Lower leg skin (tissue), 4 donors: ENCODE results near the gene PPP1R7. TPM values are rescaled to one million over a fixed set of nuclear protein-coding genes. Genes with fewer than 3 reads are reported as not detected.

Experiments
- DNase-seq, 2 donors: peaks; one replicate each; pipeline ENCODE4 v3.0.0-alpha.2; 2019; ENCODE audit warnings: low spot score in 2 of 2
- H3K4me3 ChIP-seq: fragments of 200-600 bp; sonication (generic); 2 replicates; pipeline ENCODE4 v1.5.1; 2017; ENCODE audit warnings: mild to moderate bottlenecking, low read depth; ENCODE audit not compliant: poor library complexity, severe bottlenecking
- POLR2A ChIP-seq, 2 donors: fragments of 450-650 bp; IDR thresholded peaks; one replicate each; pipeline ENCODE4 v1.6.1; 2016 to 2017; ENCODE audit warnings: antibody characterized with exemption in 2 of 2, mild to moderate bottlenecking in 1 of 2, moderate library complexity in 1 of 2
- WGBS, 2 donors: methylation state at CpG; one replicate each; pipeline ENCODE4 v1.1.5; 2018; 5-methylcytosine and 5-hydroxymethylcytosine counted together
- intact Hi-C: fragments of 100-400 bp; cut with DNase I; formaldehyde crosslinking; loops from one replicate; pipeline ENCODE4 v1.15.0; 2023; ENCODE audit warnings: low total_unique reads
- total RNA-seq, 4 donors: library from RNA; depleted of rRNA; stranded (reverse); fragments of >200 nt; gene quantifications; one replicate each; pipeline ENCODE4 v1.1.0, GENCODE V29; 2016
- TF ChIP-seq, protein P1 (sequence below), 3 donors: fragments of 450-650 bp; IDR thresholded peaks; one replicate each; pipeline ENCODE4 v1.5.1; 2016; ENCODE audit warnings: antibody characterized with exemption in 3 of 3, mild to moderate bottlenecking in 3 of 3, moderate library complexity in 2 of 3

Gene PPP1R7
- total RNA-seq, 4 donors from 2014 or later: 36.8 to 68.7 (median 56.4) TPM

GRCh38 chr2:241156971-241157441 is 6.7 kb downstream of the PPP1R7 start:
- TF ChIP-seq, protein P1, sequence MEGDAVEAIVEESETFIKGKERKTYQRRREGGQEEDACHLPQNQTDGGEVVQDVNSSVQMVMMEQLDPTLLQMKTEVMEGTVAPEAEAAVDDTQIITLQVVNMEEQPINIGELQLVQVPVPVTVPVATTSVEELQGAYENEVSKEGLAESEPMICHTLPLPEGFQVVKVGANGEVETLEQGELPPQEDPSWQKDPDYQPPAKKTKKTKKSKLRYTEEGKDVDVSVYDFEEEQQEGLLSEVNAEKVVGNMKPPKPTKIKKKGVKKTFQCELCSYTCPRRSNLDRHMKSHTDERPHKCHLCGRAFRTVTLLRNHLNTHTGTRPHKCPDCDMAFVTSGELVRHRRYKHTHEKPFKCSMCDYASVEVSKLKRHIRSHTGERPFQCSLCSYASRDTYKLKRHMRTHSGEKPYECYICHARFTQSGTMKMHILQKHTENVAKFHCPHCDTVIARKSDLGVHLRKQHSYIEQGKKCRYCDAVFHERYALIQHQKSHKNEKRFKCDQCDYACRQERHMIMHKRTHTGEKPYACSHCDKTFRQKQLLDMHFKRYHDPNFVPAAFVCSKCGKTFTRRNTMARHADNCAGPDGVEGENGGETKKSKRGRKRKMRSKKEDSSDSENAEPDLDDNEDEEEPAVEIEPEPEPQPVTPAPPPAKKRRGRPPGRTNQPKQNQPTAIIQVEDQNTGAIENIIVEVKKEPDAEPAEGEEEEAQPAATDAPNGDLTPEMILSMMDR (IDR thresholded peaks at IDR 0.05): no peak
- TF ChIP-seq POLR2A (IDR thresholded peaks at IDR 0.05): no peak
- intact Hi-C loops: no loop called here
- no peak for DNase-seq
- H3K4me3 ChIP-seq: no peak overlapping the region
- 69 to 74% methylated on average over 5 of the region's 5 CpGs for WGBS, 2 donors

DNA sequence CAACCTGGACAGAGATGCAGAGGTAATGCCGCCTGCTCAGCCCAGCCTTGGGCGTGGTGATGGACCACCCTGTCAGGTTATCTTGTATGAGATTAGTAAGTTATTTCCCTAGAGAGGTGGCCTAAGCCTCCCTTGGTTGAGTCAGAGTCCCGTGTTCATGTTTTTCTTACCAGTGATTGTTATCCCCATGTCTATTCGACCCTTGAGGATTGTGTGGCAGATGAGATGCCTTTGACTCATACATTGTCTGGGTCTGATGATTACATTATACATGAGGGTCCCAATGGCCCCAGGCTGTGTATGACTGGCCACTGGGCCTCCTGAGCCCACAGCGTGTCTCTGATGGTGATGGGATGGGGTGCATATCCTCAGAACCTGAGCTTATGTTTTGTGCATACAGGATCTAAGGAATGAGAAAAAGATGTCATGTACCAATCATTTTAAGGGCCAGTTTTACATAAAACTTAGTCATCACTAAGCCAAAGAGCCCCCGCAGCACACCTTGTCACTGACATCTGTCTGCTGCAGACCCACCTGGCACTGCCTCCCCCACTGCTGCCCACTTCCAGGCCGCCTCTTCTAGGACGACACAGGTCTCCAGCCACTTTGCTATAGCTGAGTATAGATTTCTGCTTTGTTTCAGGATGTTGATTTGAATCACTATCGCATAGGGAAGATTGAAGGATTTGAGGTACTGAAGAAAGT is 7.7 kb downstream of the PPP1R7 start:
- 92 to 95% methylated on average over 9 of the region's 9 CpGs for WGBS, 2 donors
- no peak for DNase-seq
- intact Hi-C loops: no loop called here
- TF ChIP-seq, protein P1 (IDR thresholded peaks at IDR 0.05): no peak
- TF ChIP-seq POLR2A (IDR thresholded peaks at IDR 0.05): no peak
- H3K4me3 ChIP-seq: no peak overlapping the region

DNA sequence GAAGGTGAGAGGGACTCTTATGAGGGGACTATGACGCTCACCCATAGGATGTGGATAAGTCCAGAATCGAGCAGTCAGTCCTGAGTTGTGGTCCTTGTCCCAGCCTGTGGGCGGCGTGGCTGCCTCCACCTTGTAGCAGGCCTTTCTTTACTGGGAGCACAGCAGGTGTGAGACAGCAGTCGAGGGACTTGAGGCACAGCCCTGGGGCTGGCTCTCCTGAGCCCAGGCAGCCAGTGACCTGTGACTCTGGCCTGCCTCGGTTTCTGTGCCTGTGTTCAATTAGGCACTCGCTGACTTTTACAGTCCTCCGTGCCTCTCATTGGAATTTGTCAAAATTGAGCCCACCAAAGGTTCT is 8.3 kb downstream of the PPP1R7 start:
- intact Hi-C loops: no loop called here
- 94 to 97% methylated on average over 8 of the region's 8 CpGs for WGBS, 2 donors
- no peak for DNase-seq

GRCh38 chr2:241159116-241159515 is 8.8 kb downstream of the PPP1R7 start:
- intact Hi-C loops: no loop called here

More for the DNA sequence above, 8.3 kb downstream of the PPP1R7 start:
- no peak overlapping the region for H3K4me3 ChIP-seq
- TF ChIP-seq, protein P1 (IDR thresholded peaks at IDR 0.05): no peak
- TF ChIP-seq POLR2A (IDR thresholded peaks at IDR 0.05): no peak

GRCh38 chr2:241160318-241160717 is 10.1 kb downstream of the PPP1R7 start:
- no peak for TF ChIP-seq POLR2A (IDR thresholded peaks at IDR 0.05)
- TF ChIP-seq, protein P1 (IDR thresholded peaks at IDR 0.05): no peak
- DNase-seq: no peak
- no peak overlapping the region for H3K4me3 ChIP-seq
- 96 to 97% methylated on average over 7 of the region's 7 CpGs for WGBS, 2 donors
- intact Hi-C loops: no loop called here

More at GRCh38 chr2:241159116-241159515, 8.8 kb downstream of the PPP1R7 start:
- 91 to 99% methylated on average over 5 of the region's 5 CpGs for WGBS, 2 donors
- H3K4me3 ChIP-seq: no peak overlapping the region
- no peak for DNase-seq
- no peak for TF ChIP-seq POLR2A (IDR thresholded peaks at IDR 0.05)
- TF ChIP-seq, protein P1 (IDR thresholded peaks at IDR 0.05): no peak
